IPS-20b (cell line): ENCODE data around the gene XCL2.
"Not testable (repeated sequence)": the region's sequence is repeated elsewhere in the genome, so short reads cannot be mapped to it uniquely, and the experiment has no call there.

ENCODE experiments used
- H3K27ac ChIP-seq: one replicate; pipeline ENCODE4 v1.5.1; 2013; ENCODE audit warnings: low read length
- H3K27me3 ChIP-seq: 2 replicates; pipeline ENCODE4 v1.6.1; 2013; ENCODE audit warnings: mild to moderate bottlenecking, low read length, inconsistent platforms; ENCODE audit not compliant: insufficient read depth
- H3K36me3 ChIP-seq: 2 replicates; pipeline ENCODE4 v1.6.1; 2013; ENCODE audit warnings: low read depth, mild to moderate bottlenecking, inconsistent platforms, low read length, moderate library complexity; ENCODE audit not compliant: insufficient read depth
- H3K4me1 ChIP-seq: 2 replicates; pipeline ENCODE4 v1.6.1; 2013; ENCODE audit warnings: mild to moderate bottlenecking, control low read depth, inconsistent platforms, low read length, moderate library complexity; ENCODE audit not compliant: insufficient read depth
- H3K4me3 ChIP-seq: 2 replicates; pipeline ENCODE4 v1.5.1; 2013; ENCODE audit warnings: mild to moderate bottlenecking, low read length, inconsistent platforms
- H3K9ac ChIP-seq: 2 replicates; pipeline ENCODE4 v1.6.1; 2013; ENCODE audit warnings: low read depth, mild to moderate bottlenecking, inconsistent platforms, low read length, moderate library complexity
- H3K9me3 ChIP-seq: 2 replicates; pipeline ENCODE4 v1.6.1; 2013; ENCODE audit warnings: mild to moderate bottlenecking, low read depth, low read length, inconsistent platforms; ENCODE audit not compliant: insufficient read depth

The XCL2 gene

GRCh38 chr1:168555508-168556046, 11.8 kb upstream of the XCL2 start:
- Histone ChIP-seq H3K9ac (no peak overlapping the region), H3K27ac (no peak overlapping the region), H3K4me1 (no peaks in the 10 kb centered on the region), H3K27me3 (no peaks in the 10 kb centered on the region), H3K4me3 (no peak overlapping the region), H3K9me3 (no peaks in the 10 kb centered on the region), H3K36me3 (no peaks in the 10 kb centered on the region)

GRCh38 chr1:168554603-168555483, 11.0 kb upstream of the XCL2 start:
- no peaks in the 10 kb centered on the region for H3K36me3 ChIP-seq
- no peaks in the 10 kb centered on the region for H3K27me3 ChIP-seq
- H3K4me3 ChIP-seq = no peak overlapping the region
- no peaks in the 10 kb centered on the region for H3K4me1 ChIP-seq
- no peak overlapping the region for H3K9ac ChIP-seq
- H3K9me3 ChIP-seq = no peaks in the 10 kb centered on the region
- H3K27ac ChIP-seq = no peak overlapping the region

GRCh38 chr1:168553680-168554553, 10.1 kb upstream of the XCL2 start:
- Histone ChIP-seq H3K9ac (no peak overlapping the region), H3K4me1 (no peaks in the 10 kb centered on the region), H3K4me3 (no peak overlapping the region), H3K9me3 (no peaks in the 10 kb centered on the region), H3K36me3 (no peaks in the 10 kb centered on the region), H3K27ac (no peak overlapping the region), H3K27me3 (no peaks in the 10 kb centered on the region)

GRCh38 chr1:168552961-168553360, 9.2 kb upstream of the XCL2 start:
- H3K9ac ChIP-seq = no peak overlapping the region

GRCh38 chr1:168551688-168552087, 7.9 kb upstream of the XCL2 start:
- no peaks in the 10 kb centered on the region for H3K27me3 ChIP-seq
- no peak overlapping the region for H3K4me3 ChIP-seq
- no peak overlapping the region for H3K27ac ChIP-seq
- no peaks in the 10 kb centered on the region for H3K9me3 ChIP-seq
- no peaks in the 10 kb centered on the region for H3K36me3 ChIP-seq
- H3K9ac ChIP-seq = no peak overlapping the region
- no peaks in the 10 kb centered on the region for H3K4me1 ChIP-seq

More at GRCh38 chr1:168552961-168553360, 9.2 kb upstream of the XCL2 start:
- Histone ChIP-seq H3K4me3 (no peak overlapping the region), H3K4me1 (no peaks in the 10 kb centered on the region), H3K27ac (no peak overlapping the region), H3K27me3 (no peaks in the 10 kb centered on the region), H3K9me3 (no peaks in the 10 kb centered on the region), H3K36me3 (no peaks in the 10 kb centered on the region)

GRCh38 chr1:168550971-168551370, 7.2 kb upstream of the XCL2 start:
- Histone ChIP-seq H3K36me3 (no peaks in the 10 kb centered on the region), H3K27me3 (no peaks in the 10 kb centered on the region), H3K4me1 (no peaks in the 10 kb centered on the region), H3K9me3 (no peaks in the 10 kb centered on the region), H3K4me3 (no peak overlapping the region), H3K9ac (no peak overlapping the region), H3K27ac (no peak overlapping the region)

GRCh38 chr1:168546553-168546895, 2.7 kb upstream of the XCL2 start:
- not testable (repeated sequence) for H3K4me3 ChIP-seq, H3K27ac ChIP-seq, H3K27me3 ChIP-seq, H3K9ac ChIP-seq, H3K9me3 ChIP-seq, H3K4me1 ChIP-seq, H3K36me3 ChIP-seq

GRCh38 chr1:168545678-168546552, 2.1 kb upstream of the XCL2 start:
- not testable (repeated sequence) for H3K4me1 ChIP-seq, H3K9me3 ChIP-seq, H3K27ac ChIP-seq, H3K36me3 ChIP-seq, H3K27me3 ChIP-seq, H3K9ac ChIP-seq, H3K4me3 ChIP-seq

- not testable (repeated sequence) for H3K27me3 ChIP-seq, H3K9ac ChIP-seq, H3K4me3 ChIP-seq, H3K9me3 ChIP-seq, H3K4me1 ChIP-seq, H3K27ac ChIP-seq, H3K36me3 ChIP-seq
Measured at GRCh38 chr1:168542978-168543377, 819 bp downstream of the XCL2 start.

GRCh38 chr1:168540798-168541197, 3.0 kb downstream of the XCL2 start:
- H3K4me1 ChIP-seq, H3K9me3 ChIP-seq, H3K36me3 ChIP-seq, H3K27ac ChIP-seq, H3K4me3 ChIP-seq, H3K9ac ChIP-seq, H3K27me3 ChIP-seq: not testable (repeated sequence)

GRCh38 chr1:168535536-168535935, 8.3 kb downstream of the XCL2 start:
- no peaks in the 10 kb centered on the region for H3K27me3 ChIP-seq
- no peak overlapping the region for H3K4me3 ChIP-seq
- no peaks in the 10 kb centered on the region for H3K36me3 ChIP-seq
- no peak overlapping the region for H3K27ac ChIP-seq
- H3K9me3 ChIP-seq = no peaks in the 10 kb centered on the region
- H3K4me1 ChIP-seq = no peaks in the 10 kb centered on the region
- no peak overlapping the region for H3K9ac ChIP-seq
